GM10248 (cell line): ENCODE measurements around the gene METTL14.

Experiments used
- CTCF ChIA-PET: fragments of 300-600 bp; sonication (Branson Sonifier 250); formaldehyde crosslinking; extraction: SDS; loops from one replicate; lab custom pipeline; 2021; ENCODE audit warnings: antibody characterized with exemption; lab: Yijun Ruan, JAX
- POLR2A ChIA-PET: fragments of 350-650 bp; sonication (Branson Sonifier 250); formaldehyde crosslinking; extraction: SDS; loops from one replicate; lab custom pipeline; 2020; ENCODE audit warnings: antibody characterized with exemption; lab: Yijun Ruan, JAX
- DNase-seq: peaks from one replicate; pipeline ENCODE4 v3.0.0; 2012; ENCODE audit errors: extremely low spot score
- TF ChIP-seq, protein P1 (sequence below): IDR thresholded peaks from 2 replicates; pipeline ENCODE4 v1.5.1; 2012; ENCODE audit warnings: mild to moderate bottlenecking, low read depth; ENCODE audit errors: extremely low read depth, missing control alignments, control extremely low read depth

METTL14 gene

DNA sequence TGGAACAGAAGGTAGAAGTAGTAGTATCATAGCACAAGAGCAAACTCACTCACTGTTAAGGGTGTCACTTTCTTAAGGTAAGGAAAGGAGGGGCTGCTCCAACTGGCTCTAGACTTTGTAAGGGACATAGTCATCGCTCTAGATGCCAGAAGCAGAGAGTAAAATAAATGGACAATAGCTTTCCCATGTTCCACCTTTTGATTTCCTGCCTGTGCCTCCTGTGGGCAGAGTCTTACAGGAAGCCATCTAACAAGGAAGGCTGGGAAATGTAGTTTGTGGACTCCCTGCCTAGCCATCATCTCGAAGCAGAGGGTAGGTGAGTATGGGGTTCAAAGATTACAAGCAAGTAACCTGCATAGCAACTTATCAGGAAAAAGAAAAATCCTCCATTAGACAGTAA is 1.7 kb upstream of the METTL14 start:
- POLR2A ChIA-PET: no interaction called here
- TF ChIP-seq, protein P1, sequence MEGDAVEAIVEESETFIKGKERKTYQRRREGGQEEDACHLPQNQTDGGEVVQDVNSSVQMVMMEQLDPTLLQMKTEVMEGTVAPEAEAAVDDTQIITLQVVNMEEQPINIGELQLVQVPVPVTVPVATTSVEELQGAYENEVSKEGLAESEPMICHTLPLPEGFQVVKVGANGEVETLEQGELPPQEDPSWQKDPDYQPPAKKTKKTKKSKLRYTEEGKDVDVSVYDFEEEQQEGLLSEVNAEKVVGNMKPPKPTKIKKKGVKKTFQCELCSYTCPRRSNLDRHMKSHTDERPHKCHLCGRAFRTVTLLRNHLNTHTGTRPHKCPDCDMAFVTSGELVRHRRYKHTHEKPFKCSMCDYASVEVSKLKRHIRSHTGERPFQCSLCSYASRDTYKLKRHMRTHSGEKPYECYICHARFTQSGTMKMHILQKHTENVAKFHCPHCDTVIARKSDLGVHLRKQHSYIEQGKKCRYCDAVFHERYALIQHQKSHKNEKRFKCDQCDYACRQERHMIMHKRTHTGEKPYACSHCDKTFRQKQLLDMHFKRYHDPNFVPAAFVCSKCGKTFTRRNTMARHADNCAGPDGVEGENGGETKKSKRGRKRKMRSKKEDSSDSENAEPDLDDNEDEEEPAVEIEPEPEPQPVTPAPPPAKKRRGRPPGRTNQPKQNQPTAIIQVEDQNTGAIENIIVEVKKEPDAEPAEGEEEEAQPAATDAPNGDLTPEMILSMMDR: no peak
- DNase-seq: no peak
- CTCF ChIA-PET: interaction anchor here (1.3 to 2.8 kb wide), 2 partner anchors 12 kb away, joined by 3 to 11 read pairs; no protein-coding TSS in a partner anchor

- TF ChIP-seq, protein P1: no peak
- ChIA-PET CTCF (interaction anchor here (0.8 to 0.9 kb wide), 2 partner anchors 20 to 119 kb away, joined by 3 read pairs; no protein-coding TSS in a partner anchor), POLR2A (interaction anchor here (0.5 kb wide), 1 partner anchor 1363 kb away, joined by 3 read pairs; no protein-coding TSS in a partner anchor)
- DNase-seq: no peak
Observed at GRCh38 chr4:118703118-118703517, 17.9 kb downstream of the METTL14 start.

- ChIA-PET CTCF (interaction anchor here (1.1 kb wide), 1 partner anchor 16 kb away, joined by 3 read pairs; no protein-coding TSS in a partner anchor), POLR2A (no interaction called here)
Observed at GRCh38 chr4:118711052-118711451, 25.9 kb downstream of the METTL14 start.

DNA sequence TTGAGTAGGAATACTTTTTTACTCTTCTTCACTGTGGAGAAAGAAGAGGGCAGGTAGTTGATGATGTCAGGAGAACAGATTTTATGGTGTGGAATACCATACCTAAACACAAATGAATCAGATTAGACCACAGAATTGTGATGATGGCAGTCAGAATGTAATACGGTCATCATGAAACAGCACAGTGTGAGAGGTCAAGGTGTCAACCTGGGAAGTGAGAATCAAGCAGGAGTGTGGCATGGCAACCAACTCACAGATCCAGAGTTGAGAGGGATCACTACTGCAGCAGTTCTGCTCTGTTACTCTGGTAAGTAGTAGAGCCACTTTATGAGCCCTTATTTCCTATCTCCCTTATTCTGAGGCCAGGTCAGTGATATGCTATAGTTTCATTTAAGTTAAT is 27.7 kb downstream of the METTL14 start:
- no peak for DNase-seq
- TF ChIP-seq, protein P1: no peak
- CTCF ChIA-PET: interaction anchor here (1.2 kb wide), 1 partner anchor 12 kb away, joined by 3 read pairs; no protein-coding TSS in a partner anchor
- POLR2A ChIA-PET: no interaction called here

More at GRCh38 chr4:118711052-118711451, 25.9 kb downstream of the METTL14 start:
- TF ChIP-seq, protein P1: no peak
- DNase-seq: no peak

DNA sequence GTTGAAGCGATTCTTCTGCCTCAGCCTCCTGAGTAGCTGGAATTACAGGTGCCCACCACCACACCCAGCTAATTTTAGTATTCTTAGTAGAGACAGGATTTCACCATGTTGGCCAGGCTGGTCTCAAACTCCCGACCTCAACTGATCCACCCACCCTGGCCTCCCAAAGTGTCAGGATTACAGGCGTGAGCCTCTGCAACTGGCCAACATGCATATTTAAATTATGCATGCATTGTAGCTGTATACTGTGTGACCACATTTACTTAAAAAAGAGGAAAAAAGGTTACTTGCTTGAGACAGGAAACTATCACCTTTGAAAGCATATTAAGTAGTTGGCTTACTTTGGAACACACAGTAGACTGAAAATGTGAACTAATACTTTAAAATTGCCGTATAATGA is 29.5 kb downstream of the METTL14 start:
- CTCF ChIA-PET: interaction anchor here (0.9 to 1.7 kb wide), 3 partner anchors 10 to 31 kb away, joined by 4 to 9 read pairs (median 6); no protein-coding TSS in a partner anchor
- POLR2A ChIA-PET: no interaction called here
- TF ChIP-seq, protein P1: no peak
- DNase-seq: no peak

DNA sequence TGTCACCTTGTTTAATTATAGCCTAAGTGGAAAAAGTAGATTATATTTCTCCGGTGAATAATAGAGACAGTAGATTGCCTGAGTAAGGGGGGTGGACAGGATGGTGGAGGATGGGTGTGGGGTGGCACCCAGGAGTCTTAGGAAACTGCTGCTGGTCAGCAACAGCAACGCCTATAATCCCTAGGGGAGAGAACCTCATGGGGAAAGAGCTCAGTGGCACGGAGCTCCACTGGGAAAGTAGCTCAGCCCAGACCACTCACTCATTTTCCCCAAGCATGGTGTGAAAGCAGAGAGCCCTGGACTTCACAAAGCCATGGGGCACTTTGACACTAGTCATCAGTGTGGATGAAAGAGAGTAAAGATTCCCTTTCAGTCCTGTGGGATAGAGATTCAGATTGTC is 31.1 kb downstream of the METTL14 start:
- TF ChIP-seq, protein P1: no peak
- ChIA-PET POLR2A (no interaction called here), CTCF (interaction anchor here (0.8 to 1.7 kb wide), 4 partner anchors 10 to 173 kb away, joined by 3 to 9 read pairs (median 4); no protein-coding TSS in a partner anchor)
- no peak for DNase-seq
